ENCODE data around the gene SULT1C4.
"Not testable (repeated sequence)": the region's sequence is repeated elsewhere in the genome, so short reads cannot be mapped to it uniquely, and the experiment has no call there.

SULT1C4 gene

GRCh38 chr2:108409768-108410167 is 32.0 kb downstream of the SULT1C4 start:
- H3K36me3 ChIP-seq (replicated peaks), result no peaks in the 10 kb centered on the region
- no peak for DNase-seq (ENCODE audit: low spot score in 2 of 2)
- H3K4me3 ChIP-seq, result no peak overlapping the region
- H3K27me3 ChIP-seq (ENCODE audit: low read depth), result no peaks in the 10 kb centered on the region
- H3K4me1 ChIP-seq, result no peaks in the 10 kb centered on the region
- in situ Hi-C loops (cut with MboI; ENCODE audit: low sequenced_read_pairs), result no loop called here
- no peaks in the 10 kb centered on the region for H3K9me3 ChIP-seq

- Histone ChIP-seq H3K27me3 (ENCODE audit: low read depth) (no peaks in the 10 kb centered on the region), H3K4me1 (no peaks in the 10 kb centered on the region), H3K9me3 (no peaks in the 10 kb centered on the region), H3K36me3 (replicated peaks) (no peaks in the 10 kb centered on the region), H3K4me3 (no peak overlapping the region)
- in situ Hi-C loops (cut with MboI; ENCODE audit: low sequenced_read_pairs), result no loop called here
- DNase-seq (ENCODE audit: low spot score in 2 of 2), result no peak
Observed at GRCh38 chr2:108412995-108413710, 35.4 kb downstream of the SULT1C4 start.

GRCh38 chr2:108413711-108414095 is 35.9 kb downstream of the SULT1C4 start:
- no peaks in the 10 kb centered on the region for H3K4me1 ChIP-seq
- in situ Hi-C loops (cut with MboI; ENCODE audit: low sequenced_read_pairs), result no loop called here
- H3K36me3 ChIP-seq (replicated peaks), result no peaks in the 10 kb centered on the region
- H3K27me3 ChIP-seq (ENCODE audit: low read depth), result no peaks in the 10 kb centered on the region
- H3K9me3 ChIP-seq, result no peaks in the 10 kb centered on the region
- no peak for DNase-seq (ENCODE audit: low spot score in 2 of 2)
- no peak overlapping the region for H3K4me3 ChIP-seq

GRCh38 chr2:108414256-108414876 is 36.6 kb downstream of the SULT1C4 start:
- Histone ChIP-seq H3K27me3 (ENCODE audit: low read depth) (no peaks in the 10 kb centered on the region), H3K4me3 (no peak overlapping the region), H3K4me1 (no peaks in the 10 kb centered on the region), H3K36me3 (replicated peaks) (no peaks in the 10 kb centered on the region), H3K9me3 (no peaks in the 10 kb centered on the region)
- in situ Hi-C loops (cut with MboI; ENCODE audit: low sequenced_read_pairs), result no loop called here
- no peak for DNase-seq (ENCODE audit: low spot score in 2 of 2)

GRCh38 chr2:108414945-108415344 is 37.2 kb downstream of the SULT1C4 start:
- Histone ChIP-seq H3K4me1 (no peaks in the 10 kb centered on the region), H3K4me3 (no peak overlapping the region), H3K9me3 (no peaks in the 10 kb centered on the region), H3K36me3 (replicated peaks) (no peaks in the 10 kb centered on the region), H3K27me3 (ENCODE audit: low read depth) (no peaks in the 10 kb centered on the region)
- DNase-seq (ENCODE audit: low spot score in 2 of 2), result no peak
- in situ Hi-C loops (cut with MboI; ENCODE audit: low sequenced_read_pairs), result no loop called here

- DNase-seq (ENCODE audit: low spot score in 2 of 2), result no peak
- no peaks in the 10 kb centered on the region for H3K4me1 ChIP-seq
- no peaks in the 10 kb centered on the region for H3K9me3 ChIP-seq
- H3K4me3 ChIP-seq, result no peak overlapping the region
- no peaks in the 10 kb centered on the region for H3K27me3 ChIP-seq (ENCODE audit: low read depth)
- in situ Hi-C loops (cut with MboI; ENCODE audit: low sequenced_read_pairs), result no loop called here
- no peaks in the 10 kb centered on the region for H3K36me3 ChIP-seq (replicated peaks)
Observed at GRCh38 chr2:108417254-108417653, 39.5 kb downstream of the SULT1C4 start.

- no peak overlapping the region for H3K4me3 ChIP-seq
- no peaks in the 10 kb centered on the region for H3K36me3 ChIP-seq (replicated peaks)
- H3K27me3 ChIP-seq (ENCODE audit: low read depth), result no peaks in the 10 kb centered on the region
- H3K4me1 ChIP-seq, result no peaks in the 10 kb centered on the region
- no peak for DNase-seq (ENCODE audit: low spot score in 2 of 2)
- in situ Hi-C loops (cut with MboI; ENCODE audit: low sequenced_read_pairs), result no loop called here
- H3K9me3 ChIP-seq, result no peaks in the 10 kb centered on the region
Observed at GRCh38 chr2:108418416-108418815, 40.7 kb downstream of the SULT1C4 start.

- no peaks in the 10 kb centered on the region for H3K36me3 ChIP-seq (replicated peaks)
- no peak for DNase-seq (ENCODE audit: low spot score in 2 of 2)
- H3K27me3 ChIP-seq (ENCODE audit: low read depth), result no peaks in the 10 kb centered on the region; the same call in 1 of the 2 replicates
- no peak overlapping the region for H3K4me3 ChIP-seq
- H3K9me3 ChIP-seq, result no peaks in the 10 kb centered on the region
- in situ Hi-C loops (cut with MboI; ENCODE audit: low sequenced_read_pairs), result no loop called here
- H3K4me1 ChIP-seq, result no peaks in the 10 kb centered on the region
Observed at GRCh38 chr2:108423067-108423466, 45.3 kb downstream of the SULT1C4 start.

- Histone ChIP-seq H3K9me3 (no peaks in the 10 kb centered on the region), H3K4me1 (no peaks in the 10 kb centered on the region), H3K27me3 (ENCODE audit: low read depth) (no peaks in the 10 kb centered on the region; the same call in 1 of the 2 replicates), H3K4me3 (no peak overlapping the region), H3K36me3 (replicated peaks) (no peaks in the 10 kb centered on the region)
- no peak for DNase-seq (ENCODE audit: low spot score in 2 of 2)
- in situ Hi-C loops (cut with MboI; ENCODE audit: low sequenced_read_pairs), result no loop called here
Observed at GRCh38 chr2:108423502-108424251, 45.9 kb downstream of the SULT1C4 start.

GRCh38 chr2:108428286-108429009 is 50.7 kb downstream of the SULT1C4 start:
- in situ Hi-C loops (cut with MboI; ENCODE audit: low sequenced_read_pairs), result no loop called here
- H3K4me1 ChIP-seq, result no peaks in the 10 kb centered on the region
- H3K27me3 ChIP-seq (ENCODE audit: low read depth), result no peaks in the 10 kb centered on the region; the same call in 1 of the 2 replicates
- H3K36me3 ChIP-seq (replicated peaks), result no peaks in the 10 kb centered on the region
- H3K4me3 ChIP-seq, result no peak overlapping the region
- no peaks in the 10 kb centered on the region for H3K9me3 ChIP-seq
- DNase-seq (ENCODE audit: low spot score in 2 of 2), result no peak

GRCh38 chr2:108435578-108435977 is 57.8 kb downstream of the SULT1C4 start:
- H3K27me3 ChIP-seq (ENCODE audit: low read depth); DNase-seq (ENCODE audit: low spot score in 2 of 2); H3K9me3 ChIP-seq; in situ Hi-C loops (cut with MboI; ENCODE audit: low sequenced_read_pairs); H3K4me3 ChIP-seq; H3K4me1 ChIP-seq; H3K36me3 ChIP-seq (replicated peaks): not testable (repeated sequence)

- DNase-seq (ENCODE audit: low spot score in 2 of 2), result no peak
- no peaks in the 10 kb centered on the region for H3K4me1 ChIP-seq
- in situ Hi-C loops (cut with MboI; ENCODE audit: low sequenced_read_pairs), result no loop called here
Observed at GRCh38 chr2:108436976-108437375, 59.2 kb downstream of the SULT1C4 start.

More at GRCh38 chr2:108436976-108437375, 59.2 kb downstream of the SULT1C4 start:
- Histone ChIP-seq H3K9me3 (no peaks in the 10 kb centered on the region), H3K27me3 (ENCODE audit: low read depth) (no peaks in the 10 kb centered on the region), H3K36me3 (replicated peaks) (no peaks in the 10 kb centered on the region), H3K4me3 (no peak overlapping the region)

Measured in HAP-1 (cell line).